ENCODE results near the gene ZBTB20.

ZBTB20 gene

GRCh38 chr3:114363554-114364202 is 783.4 kb downstream of the ZBTB20 start:
- in situ Hi-C loops (cut with HindIII; ENCODE audit: low sequenced_read_pairs), result no loop called here

GRCh38 chr3:114362815-114363214 is 784.3 kb downstream of the ZBTB20 start:
- in situ Hi-C loops (cut with HindIII; ENCODE audit: low sequenced_read_pairs), result no loop called here

GRCh38 chr3:114361391-114361790 is 785.7 kb downstream of the ZBTB20 start:
- in situ Hi-C loops (cut with HindIII; ENCODE audit: low sequenced_read_pairs), result no loop called here

- in situ Hi-C loops (cut with HindIII; ENCODE audit: low sequenced_read_pairs), result no loop called here
Observed at GRCh38 chr3:114356525-114356924, 790.6 kb downstream of the ZBTB20 start.

- in situ Hi-C loops (cut with HindIII; ENCODE audit: low sequenced_read_pairs), result no loop called here
Observed at GRCh38 chr3:114356066-114356465, 791.0 kb downstream of the ZBTB20 start.

GRCh38 chr3:114355653-114356052 is 791.4 kb downstream of the ZBTB20 start:
- in situ Hi-C loops (cut with HindIII; ENCODE audit: low sequenced_read_pairs), result no loop called here

- in situ Hi-C loops (cut with HindIII; ENCODE audit: low sequenced_read_pairs), result no loop called here
Observed at GRCh38 chr3:114351822-114352145, 795.3 kb downstream of the ZBTB20 start.

DNA sequence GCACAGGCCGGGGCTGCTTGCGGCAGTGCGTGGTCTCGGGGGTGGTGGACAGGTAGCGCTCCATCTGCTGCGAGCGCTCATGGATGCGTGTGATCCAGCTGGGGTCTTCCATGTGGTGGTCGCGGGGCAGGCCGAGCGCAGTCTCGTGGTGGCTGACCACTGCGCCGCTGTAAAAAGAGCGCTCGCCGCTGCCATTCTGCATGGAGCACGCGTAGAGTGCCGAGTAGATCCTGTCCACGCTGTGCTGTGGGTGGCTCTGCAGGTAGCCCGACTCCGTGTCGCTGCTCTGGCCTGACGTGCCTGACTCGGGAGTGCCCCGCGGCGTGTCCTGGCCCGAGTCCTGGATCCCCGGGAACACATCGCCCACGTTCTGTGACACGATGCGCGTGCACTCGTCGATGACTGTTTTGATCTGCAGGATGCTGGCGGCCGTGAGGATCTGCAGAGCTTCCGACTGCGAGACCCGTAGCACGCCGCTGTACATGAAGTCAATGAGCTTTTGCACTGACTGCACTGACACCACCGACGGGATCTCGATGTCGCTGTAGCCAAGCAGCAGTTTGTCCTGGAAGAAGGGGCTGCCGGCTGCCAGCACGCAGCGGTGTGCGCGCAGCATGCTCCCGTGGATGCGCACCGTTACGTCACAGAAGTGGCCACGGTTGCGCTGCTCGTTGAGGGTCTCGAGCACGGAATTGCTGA is 795.8 kb downstream of the ZBTB20 start:
- in situ Hi-C loops (cut with HindIII; ENCODE audit: low sequenced_read_pairs), result no loop called here

DNA sequence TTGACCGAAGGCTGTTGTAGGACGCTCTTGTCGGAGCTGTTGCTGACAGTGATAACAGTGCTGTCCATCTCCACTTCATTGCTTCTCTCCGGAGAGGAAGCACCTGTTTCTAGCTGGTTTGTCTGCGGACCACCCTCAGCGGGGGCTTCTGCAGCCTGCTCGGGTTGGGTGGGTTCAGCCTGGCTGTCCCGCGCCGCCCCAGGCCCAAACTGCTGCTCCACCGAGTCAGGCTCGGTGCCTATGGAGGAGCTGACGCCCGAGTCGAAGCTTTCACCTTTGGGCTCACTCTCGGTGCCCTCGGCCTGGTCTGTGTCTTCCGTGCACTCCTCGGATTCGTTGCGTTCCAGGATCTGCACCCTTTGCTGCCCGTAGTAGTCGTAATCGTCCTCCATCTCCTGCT is 796.4 kb downstream of the ZBTB20 start:
- in situ Hi-C loops (cut with HindIII; ENCODE audit: low sequenced_read_pairs), result no loop called here

GRCh38 chr3:114350271-114350670 is 796.8 kb downstream of the ZBTB20 start:
- in situ Hi-C loops (cut with HindIII; ENCODE audit: low sequenced_read_pairs), result no loop called here

DNA sequence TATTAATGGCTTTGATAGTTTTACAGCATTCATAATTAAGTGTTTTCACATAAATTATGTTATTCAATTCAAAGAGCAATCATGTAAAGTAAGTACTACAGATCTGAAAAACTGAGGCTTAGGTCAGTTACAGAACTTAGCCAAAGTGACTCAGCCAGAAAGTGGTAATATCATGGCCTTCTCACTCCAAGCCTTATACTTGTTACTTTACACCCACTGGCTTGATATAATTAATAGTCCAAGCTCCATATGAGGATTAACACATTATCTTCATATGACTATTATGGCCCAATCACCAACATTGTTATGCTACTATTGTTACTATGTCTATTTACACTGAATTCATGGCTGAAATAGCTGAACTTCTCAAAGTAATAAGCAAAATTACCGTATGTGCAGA is 802.6 kb downstream of the ZBTB20 start:
- in situ Hi-C loops (cut with HindIII; ENCODE audit: low sequenced_read_pairs), result no loop called here

DNA sequence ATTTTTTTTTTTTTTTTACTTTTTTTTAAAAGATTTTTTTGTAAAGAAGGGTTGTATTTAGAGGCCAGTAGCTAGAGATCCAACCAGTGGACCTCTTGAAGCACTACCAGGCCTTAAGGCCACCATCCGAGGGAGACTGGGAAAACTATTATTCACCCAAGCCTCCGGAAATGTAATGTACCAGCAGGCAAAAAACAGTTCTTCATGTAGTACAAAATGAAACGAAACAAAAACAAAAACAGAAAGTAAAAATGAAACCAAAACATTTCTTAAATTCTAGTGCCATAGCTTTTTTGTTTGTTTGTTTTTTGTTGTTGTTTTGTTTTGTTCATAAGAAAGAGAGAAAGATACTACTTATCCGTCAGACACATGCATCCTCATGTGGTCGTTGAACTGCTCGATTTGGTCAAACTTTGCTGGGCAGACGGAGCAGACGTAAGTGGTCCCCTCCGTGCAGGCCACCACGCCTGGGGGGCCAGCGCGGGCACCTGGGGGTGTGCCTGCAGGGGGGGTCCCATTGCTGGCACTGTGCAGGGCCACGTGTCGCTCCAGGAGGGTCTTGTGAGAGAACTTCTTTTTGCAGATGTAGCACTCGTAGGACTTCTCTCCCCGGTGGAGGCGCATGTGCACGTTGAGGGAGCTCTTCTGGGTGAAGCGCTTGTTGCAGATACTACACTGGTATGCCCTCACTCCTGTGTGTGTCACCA is 808.3 kb downstream of the ZBTB20 start:
- in situ Hi-C loops (cut with HindIII; ENCODE audit: low sequenced_read_pairs), result no loop called here

DNA sequence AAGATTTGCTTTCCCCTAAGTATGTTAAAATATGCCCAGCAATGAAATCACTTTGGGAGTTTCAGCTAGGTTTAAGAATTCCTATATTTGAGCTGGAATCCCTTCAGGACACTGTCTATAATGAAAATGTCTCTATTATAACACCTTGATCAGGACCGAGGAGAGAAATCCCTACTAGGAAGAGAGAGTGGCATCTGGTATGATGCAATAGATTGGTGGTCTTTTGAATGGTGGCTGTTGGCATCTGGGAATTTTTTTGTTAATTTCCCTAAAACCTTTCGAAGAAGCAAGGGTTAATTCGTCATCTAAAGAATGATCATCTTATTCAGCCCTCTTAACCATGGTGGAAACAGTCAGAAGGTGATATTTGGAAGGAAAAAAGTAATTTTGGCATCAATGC is 810.2 kb downstream of the ZBTB20 start:
- in situ Hi-C loops (cut with HindIII; ENCODE audit: low sequenced_read_pairs), result no loop called here

DNA sequence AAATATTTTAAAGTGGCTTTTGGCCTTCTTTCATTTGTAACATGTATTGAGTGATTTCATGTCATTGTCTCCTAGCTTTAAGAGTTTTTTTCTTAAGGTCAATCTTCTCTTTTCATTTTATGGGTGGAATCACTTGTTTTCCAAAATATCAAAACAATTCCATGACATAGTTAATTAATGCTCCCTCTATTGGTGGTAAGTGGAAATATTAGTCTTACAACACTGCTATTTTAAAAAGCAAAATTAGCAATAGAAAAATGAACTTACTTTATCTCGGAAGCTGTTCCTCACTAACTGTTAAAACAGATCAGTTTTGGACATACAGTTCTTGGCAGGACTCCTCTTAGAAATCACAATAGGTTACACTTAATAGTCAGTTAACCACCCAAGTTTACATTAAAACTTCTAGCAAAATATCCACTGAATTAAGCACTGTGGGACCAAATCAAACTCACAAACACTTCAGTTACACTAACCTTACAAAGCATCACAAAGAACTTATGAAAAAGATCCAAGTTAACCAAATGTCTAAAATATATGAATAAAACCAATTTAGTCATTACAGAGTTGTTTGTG is 810.9 kb downstream of the ZBTB20 start:
- in situ Hi-C loops (cut with HindIII; ENCODE audit: low sequenced_read_pairs), result no loop called here

DNA sequence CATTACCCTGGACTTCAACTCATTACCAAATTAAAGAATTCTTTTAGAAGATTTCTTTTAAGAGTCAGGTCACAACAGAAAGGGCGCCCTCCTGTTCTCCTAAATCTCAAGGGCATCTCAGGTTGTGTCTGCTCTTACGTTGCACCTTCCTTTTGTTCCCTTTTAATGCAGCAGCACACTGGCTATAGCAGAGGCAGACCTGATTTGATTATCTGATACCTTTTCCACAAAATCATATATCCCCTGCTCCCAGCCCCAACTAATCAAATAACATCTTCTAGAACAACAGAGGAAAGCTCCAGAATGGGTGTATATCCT is 813.2 kb downstream of the ZBTB20 start:
- in situ Hi-C loops (cut with HindIII; ENCODE audit: low sequenced_read_pairs), result no loop called here

DNA sequence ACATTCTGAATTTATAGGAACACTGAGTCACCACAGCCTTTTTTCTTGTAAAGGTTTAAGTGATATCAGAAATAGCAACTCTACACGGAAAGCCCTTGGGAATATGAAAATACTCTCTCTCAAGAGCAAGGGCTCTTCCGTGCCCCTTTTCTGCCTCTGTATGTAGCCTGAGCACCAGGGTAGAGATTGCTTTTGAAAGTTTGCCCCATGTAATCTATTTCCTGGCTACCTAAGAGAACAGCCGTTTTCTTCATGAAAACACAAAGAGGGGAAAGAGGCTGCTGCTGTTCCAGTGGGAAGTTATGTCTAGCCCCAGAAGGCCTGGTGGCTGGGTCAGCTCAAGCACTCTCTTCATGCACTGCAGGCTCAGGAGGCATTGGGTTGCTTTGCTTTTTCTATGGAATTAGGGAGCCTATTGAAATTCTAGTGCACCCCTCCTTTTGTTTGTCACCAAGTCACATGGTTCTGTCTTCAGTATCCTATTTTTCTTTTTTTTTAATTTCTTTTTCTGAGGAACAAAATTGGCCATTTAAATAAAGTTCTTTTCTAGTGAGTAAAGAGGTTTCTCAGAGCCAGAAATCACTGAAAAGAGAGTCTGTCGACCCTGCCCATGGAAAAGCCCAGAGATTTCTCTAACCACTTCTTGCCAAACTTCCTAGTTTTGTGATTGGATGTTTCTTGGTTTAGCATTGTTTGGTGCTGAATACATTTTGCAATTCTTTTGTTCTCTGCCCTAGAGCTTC is 813.7 kb downstream of the ZBTB20 start:
- in situ Hi-C loops (cut with HindIII; ENCODE audit: low sequenced_read_pairs), result no loop called here

- in situ Hi-C loops (cut with HindIII; ENCODE audit: low sequenced_read_pairs), result no loop called here
Observed at GRCh38 chr3:114332342-114333179, 814.5 kb downstream of the ZBTB20 start.

- in situ Hi-C loops (cut with HindIII; ENCODE audit: low sequenced_read_pairs), result no loop called here
Observed at GRCh38 chr3:114331710-114332109, 815.4 kb downstream of the ZBTB20 start.

DNA sequence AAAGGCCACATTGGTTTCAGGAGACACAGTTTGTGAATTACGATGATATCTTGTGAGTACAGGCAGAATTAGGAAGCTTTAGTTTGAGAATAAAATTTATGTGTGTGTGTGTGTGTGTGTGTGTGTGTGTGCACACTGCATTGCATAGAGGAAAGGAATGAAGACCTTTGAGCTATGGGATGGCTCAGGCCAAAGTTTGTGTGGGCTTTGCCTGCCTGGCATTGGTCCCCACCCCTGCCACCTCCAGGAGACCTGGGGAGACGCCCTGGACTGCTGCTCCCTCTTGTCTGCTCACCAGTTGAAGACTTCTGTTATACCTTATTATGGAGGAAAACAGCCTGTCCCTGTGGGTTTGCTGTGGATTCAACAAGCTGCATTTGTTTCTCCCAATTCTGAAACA is 816.1 kb downstream of the ZBTB20 start:
- in situ Hi-C loops (cut with HindIII; ENCODE audit: low sequenced_read_pairs), result no loop called here

DNA sequence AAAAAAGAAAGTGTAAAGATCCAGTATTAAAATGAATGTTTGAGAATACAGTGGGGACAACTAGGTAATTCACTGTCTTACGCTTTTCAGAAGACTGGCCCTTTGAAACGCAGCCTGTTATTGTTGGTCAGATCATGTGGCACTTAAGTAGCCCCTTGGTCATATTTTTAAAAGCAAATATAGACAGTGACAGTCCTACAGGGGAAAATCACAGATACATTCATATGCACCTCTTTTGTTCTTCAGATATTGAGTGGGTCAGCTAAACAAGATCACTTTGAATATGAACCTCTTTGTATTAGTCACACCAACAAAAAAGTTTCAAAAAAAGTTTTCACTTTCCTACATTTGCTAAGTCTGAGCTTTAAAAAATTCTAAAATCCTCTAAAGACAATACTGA is 817.3 kb downstream of the ZBTB20 start:
- in situ Hi-C loops (cut with HindIII; ENCODE audit: low sequenced_read_pairs), result no loop called here

GRCh38 chr3:114328345-114328744 is 818.7 kb downstream of the ZBTB20 start:
- in situ Hi-C loops (cut with HindIII; ENCODE audit: low sequenced_read_pairs), result no loop called here

Data from DLD1 (cell line).